PC-9 (cell line): Measurements from ENCODE around the gene SOCS4.

Experiments used
- CTCF ChIP-seq: fragments of 200-600 bp; sonication (generic); conservative IDR thresholded peaks from 2 replicates; pipeline ENCODE4 v1.6.1; 2017; ENCODE audit warnings: mixed run types, antibody characterized with exemption, mild to moderate bottlenecking, moderate library complexity
- EZH2 ChIP-seq: fragments of 200-600 bp; sonication (generic); IDR thresholded peaks from 2 replicates; pipeline ENCODE4 v1.8.0; 2017; ENCODE audit warnings: antibody characterized with exemption, low read depth

- TF ChIP-seq EZH2: no peak
- TF ChIP-seq CTCF: no peak
Measured at GRCh38 chr14:55084401-55085059, 57.5 kb downstream of the SOCS4 start.
